ENCODE measurements around the gene USH1C.

The USH1C gene

GRCh38 chr11:17581732-17582053 lies 37.5 kb upstream of the USH1C start:
- TF ChIP-seq CTCF (conservative IDR thresholded peaks at IDR 0.05): no peak
- no peak for TF ChIP-seq ZFX (IDR thresholded peaks at IDR 0.05)
- no peak overlapping the region for H3K27ac ChIP-seq

GRCh38 chr11:17581036-17581731 lies 37.0 kb upstream of the USH1C start:
- H3K27ac ChIP-seq: no peak overlapping the region
- TF ChIP-seq CTCF (conservative IDR thresholded peaks at IDR 0.05): no peak
- no peak for TF ChIP-seq ZFX (IDR thresholded peaks at IDR 0.05)

GRCh38 chr11:17580271-17580670 lies 36.1 kb upstream of the USH1C start:
- TF ChIP-seq ZFX (IDR thresholded peaks at IDR 0.05) (no peak), CTCF (conservative IDR thresholded peaks at IDR 0.05) (no peak)
- no peak overlapping the region for H3K27ac ChIP-seq

GRCh38 chr11:17579451-17579850 lies 35.2 kb upstream of the USH1C start:
- no peak overlapping the region for H3K27ac ChIP-seq

GRCh38 chr11:17578958-17579357 lies 34.7 kb upstream of the USH1C start:
- no peak overlapping the region for H3K27ac ChIP-seq

More at GRCh38 chr11:17579451-17579850, 35.2 kb upstream of the USH1C start:
- TF ChIP-seq CTCF (conservative IDR thresholded peaks at IDR 0.05) (no peak), ZFX (IDR thresholded peaks at IDR 0.05) (no peak)

GRCh38 chr11:17578296-17578695 lies 34.1 kb upstream of the USH1C start:
- H3K27ac ChIP-seq: no peak overlapping the region
- TF ChIP-seq ZFX (IDR thresholded peaks at IDR 0.05) (no peak; the same call in 1 of the 2 replicates), CTCF (conservative IDR thresholded peaks at IDR 0.05) (no peak)

More at GRCh38 chr11:17578958-17579357, 34.7 kb upstream of the USH1C start:
- no peak for TF ChIP-seq ZFX (IDR thresholded peaks at IDR 0.05)
- TF ChIP-seq CTCF (conservative IDR thresholded peaks at IDR 0.05): no peak

- no peak overlapping the region for H3K27ac ChIP-seq
- TF ChIP-seq ZFX (IDR thresholded peaks at IDR 0.05) (no peak), CTCF (conservative IDR thresholded peaks at IDR 0.05) (no peak)
Observed at GRCh38 chr11:17575431-17576425, 31.5 kb upstream of the USH1C start.

Data from C4-2B (cell line).